HG02642 (cell line): ENCODE measurements around the gene NSD2.
"Not testable (repeated sequence)": the region's sequence is repeated elsewhere in the genome, so short reads cannot be mapped to it uniquely, and the experiment has no call there.

Experiments used
- ATAC-seq: cut with Tn5 transposase; IDR thresholded peaks from one replicate; pipeline ENCODE4 v1.9.1; 2021; ENCODE audit warnings: mild to moderate bottlenecking; ENCODE audit not compliant: unreplicated experiment, poor library complexity

The NSD2 gene

GRCh38 chr4:1870578-1871443 lies at the start of gene NSD2:
TSS of gene NSD2 (plus strand) at chr4:1871393. CDS start at chr4:1900655, 29,262 bp downstream.
- ATAC-seq: peak; percentile 67

GRCh38 chr4:1821679-1822567 lies 49.3 kb upstream of the NSD2 start:
- no peak for ATAC-seq

- no peak for ATAC-seq
Measured at GRCh38 chr4:1822568-1823544, 48.3 kb upstream of the NSD2 start.

- ATAC-seq: no peak
Measured at GRCh38 chr4:1823545-1823932, 47.7 kb upstream of the NSD2 start.

- ATAC-seq: no peak
Measured at GRCh38 chr4:1824746-1825145, 46.4 kb upstream of the NSD2 start.

GRCh38 chr4:1825326-1825725 lies 45.9 kb upstream of the NSD2 start:
- ATAC-seq: no peak

GRCh38 chr4:1826531-1827350 lies 44.5 kb upstream of the NSD2 start:
- ATAC-seq: no peak

- ATAC-seq: no peak
Measured at GRCh38 chr4:1830234-1830633, 41.0 kb upstream of the NSD2 start.

GRCh38 chr4:1830642-1831228 lies 40.5 kb upstream of the NSD2 start:
- ATAC-seq: no peak

- no peak for ATAC-seq
Measured at GRCh38 chr4:1831331-1831730, 39.9 kb upstream of the NSD2 start.

- ATAC-seq: no peak
Measured at GRCh38 chr4:1832690-1833089, 38.5 kb upstream of the NSD2 start.

GRCh38 chr4:1833307-1834046 lies 37.7 kb upstream of the NSD2 start:
- peak; percentile 15 for ATAC-seq

- ATAC-seq: peak; percentile 57
Measured at GRCh38 chr4:1834047-1834775, 37.0 kb upstream of the NSD2 start.

GRCh38 chr4:1835836-1836235 lies 35.4 kb upstream of the NSD2 start:
- ATAC-seq: not testable (repeated sequence)

GRCh38 chr4:1836650-1837049 lies 34.5 kb upstream of the NSD2 start:
- ATAC-seq: no peak

GRCh38 chr4:1837069-1837468 lies 34.1 kb upstream of the NSD2 start:
- ATAC-seq: no peak

GRCh38 chr4:1839282-1839681 lies 31.9 kb upstream of the NSD2 start:
- ATAC-seq: no peak
